Muscle of leg (tissue), 11 donors: Measurements from ENCODE around the gene PHLDB1. TPM values are rescaled to one million over a fixed set of nuclear protein-coding genes. Genes with fewer than 3 reads are reported as not detected.
"Not testable (repeated sequence)": the region's sequence is repeated elsewhere in the genome, so short reads cannot be mapped to it uniquely, and the experiment has no call there.

Source experiments
- DNase-seq: peaks from one replicate; pipeline ENCODE4 v3.0.0; 2013
- H3K27ac ChIP-seq: one replicate; pipeline ENCODE4 v1.5.1; 2013; ENCODE audit warnings: mild to moderate bottlenecking, low read length, control low read depth
- H3K27me3 ChIP-seq: one replicate; pipeline ENCODE4 v1.6.1; 2013; ENCODE audit warnings: low read length; ENCODE audit not compliant: control insufficient read depth, insufficient read depth
- H3K36me3 ChIP-seq: one replicate; pipeline ENCODE4 v1.6.1; 2013; ENCODE audit warnings: low read length; ENCODE audit not compliant: control insufficient read depth, insufficient read depth
- H3K4me1 ChIP-seq: one replicate; pipeline ENCODE4 v1.6.1; 2013; ENCODE audit warnings: low read length; ENCODE audit not compliant: control insufficient read depth, insufficient read depth
- H3K4me3 ChIP-seq: one replicate; pipeline ENCODE4 v1.5.1; 2013; ENCODE audit warnings: low read length, control low read depth
- H3K9me3 ChIP-seq: replicated peaks from 2 replicates; pipeline ENCODE4 v1.6.1; 2013; ENCODE audit warnings: low read depth, low read length; ENCODE audit not compliant: control insufficient read depth
- WGBS: methylation state at CpG from one replicate; pipeline ENCODE4 v1.1.5; 2013; ENCODE audit warnings: missing lambda C conversion rate; ENCODE audit not compliant: insufficient coverage; 5-methylcytosine and 5-hydroxymethylcytosine counted together
- polyA plus RNA-seq, 8 donors: library from polyadenylated mRNA; unstranded; fragments of 120-200 nt; gene quantifications; one replicate each; pipeline versions ENCODE4 v1.2.1 to v1.2.3, GENCODE V29; 2013; ENCODE audit warnings: inconsistent platforms in 1 of 8, low replicate concordance in 1 of 8; ENCODE audit not compliant: insufficient read length in 8 of 8, insufficient read depth in 1 of 8
- total RNA-seq: library from RNA; stranded (reverse); fragments of 120-200 nt; gene quantifications from one replicate; pipeline ENCODE4 v1.2.4, GENCODE V29; 2013

PHLDB1 gene
- total and polyA plus RNA-seq, 9 donors: 52.5 to 125 (median 94.5) TPM

DNA sequence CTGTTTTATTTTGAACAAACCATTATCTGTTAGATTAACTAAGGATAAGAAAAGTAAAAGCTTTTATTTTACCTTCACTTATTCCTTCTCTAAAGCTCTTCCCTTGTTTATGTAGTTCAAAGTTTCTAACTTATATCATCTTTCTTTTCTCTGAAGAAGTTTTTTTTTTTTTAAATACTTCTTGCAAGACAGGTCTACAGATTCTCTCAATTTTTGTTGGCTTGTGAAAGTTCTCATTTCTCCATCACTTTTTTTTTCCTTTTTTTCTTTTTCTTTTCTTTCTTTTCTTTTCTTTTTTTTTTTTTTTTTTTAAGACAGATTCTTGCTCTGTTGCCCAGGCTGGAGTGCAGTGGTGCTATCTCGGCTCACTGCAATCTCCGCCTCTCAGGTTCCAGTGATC lies 76.8 kb downstream of the PHLDB1 start:
- WGBS: 80% methylated on average over 2 of the region's 2 CpGs
- peaks cover 2% of the 10 kb centered on the region for H3K27me3 ChIP-seq
- no peaks in the 10 kb centered on the region for H3K36me3 ChIP-seq
- no peak overlapping the region for H3K27ac ChIP-seq
- H3K9me3 ChIP-seq: no peaks in the 10 kb centered on the region
- DNase-seq: no peak
- no peak overlapping the region for H3K4me3 ChIP-seq
- H3K4me1 ChIP-seq: peaks cover under 1% of the 10 kb centered on the region

DNA sequence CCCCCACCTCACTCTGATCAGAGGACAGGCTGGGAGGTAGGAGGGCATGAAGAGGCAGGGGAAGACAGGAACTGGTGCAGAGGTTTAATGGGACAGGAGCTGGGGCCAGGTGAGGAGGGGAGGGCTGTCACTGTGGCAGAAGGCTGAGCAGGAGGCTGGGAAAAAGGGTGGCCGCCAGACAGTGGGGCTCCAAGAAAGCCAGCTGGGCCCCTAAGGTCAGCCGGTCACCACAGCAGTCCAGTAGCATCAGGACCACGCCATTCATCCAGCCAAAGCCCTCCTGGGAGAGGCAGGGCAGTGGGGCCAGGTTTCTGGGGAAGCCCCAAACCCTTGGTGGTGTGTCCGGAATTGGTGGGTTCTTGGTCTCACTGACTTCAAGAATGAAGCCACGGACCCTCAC lies 80.5 kb downstream of the PHLDB1 start:
- Histone ChIP-seq H3K36me3 (no peaks in the 10 kb centered on the region), H3K9me3 (no peaks in the 10 kb centered on the region), H3K4me3 (no peak overlapping the region), H3K27me3 (no peaks in the 10 kb centered on the region), H3K4me1 (peaks cover 15% of the 10 kb centered on the region), H3K27ac (no peak overlapping the region)
- no peak for DNase-seq
- WGBS: 65% methylated on average over 3 of the region's 5 CpGs

DNA sequence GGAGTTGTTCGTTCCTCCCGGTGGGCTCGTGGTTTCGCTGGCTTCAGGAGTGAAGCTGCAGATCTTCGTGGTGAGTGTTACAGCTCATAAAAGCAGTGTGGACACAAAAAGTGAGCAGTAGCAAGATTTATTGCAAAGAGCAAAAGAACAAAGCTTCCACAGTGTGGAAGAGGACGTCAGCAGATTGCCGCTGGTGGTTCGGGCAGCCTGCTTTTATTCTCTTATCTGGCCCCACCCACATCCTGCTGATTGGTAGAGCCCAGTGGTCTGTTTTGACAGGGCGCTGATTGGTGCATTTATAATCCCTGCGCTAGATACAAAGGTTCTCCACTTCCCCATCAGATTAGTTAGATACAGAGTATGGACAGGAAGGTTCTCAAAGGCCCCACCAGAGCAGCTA lies 80.9 kb downstream of the PHLDB1 start:
- DNase-seq, H3K9me3 ChIP-seq, H3K27me3 ChIP-seq, H3K4me3 ChIP-seq, H3K36me3 ChIP-seq, H3K27ac ChIP-seq: not testable (repeated sequence)
- 47% methylated on average over 7 of the region's 10 CpGs for WGBS
- H3K4me1 ChIP-seq: peaks cover 15% of the 10 kb centered on the region

DNA sequence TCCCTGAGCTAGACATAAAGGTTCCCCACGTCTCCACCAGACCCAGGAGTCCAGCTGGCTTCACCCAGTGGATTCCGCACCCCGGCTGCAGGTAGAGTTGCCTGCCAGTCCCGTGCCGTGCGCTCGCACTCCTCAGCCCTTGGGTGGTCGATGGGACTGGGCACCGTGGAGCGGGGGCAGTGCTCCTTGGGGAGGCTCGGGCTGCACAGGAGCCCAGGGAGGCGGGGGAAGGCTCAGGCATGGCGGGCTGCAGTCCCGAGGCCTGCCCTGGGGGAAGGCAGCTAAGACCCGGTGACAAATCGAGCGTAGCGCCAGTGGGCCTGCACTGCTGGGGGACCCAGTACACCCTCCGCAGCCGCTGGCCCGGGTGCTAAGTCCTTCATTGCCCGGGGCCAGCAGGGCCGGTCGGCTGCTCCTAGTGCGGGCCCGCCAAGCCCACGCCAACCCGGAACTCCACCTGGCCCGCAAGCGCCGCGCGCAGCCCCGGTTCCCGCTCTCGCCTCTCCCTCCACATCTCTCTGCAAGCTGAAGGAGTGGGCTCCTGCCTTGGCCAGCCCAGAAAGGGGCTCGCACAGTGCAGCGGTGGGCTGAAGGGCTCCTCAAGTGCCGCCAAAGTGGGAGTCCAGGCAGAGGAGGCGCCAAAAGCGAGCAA lies 81.6 kb downstream of the PHLDB1 start:
- 84% methylated on average over 31 of the region's 41 CpGs for WGBS
- Histone ChIP-seq H3K4me3 (no peak overlapping the region), H3K9me3 (no peaks in the 10 kb centered on the region), H3K4me1 (peaks cover 15% of the 10 kb centered on the region), H3K36me3 (no peaks in the 10 kb centered on the region), H3K27me3 (no peaks in the 10 kb centered on the region), H3K27ac (no peak overlapping the region)
- no peak for DNase-seq

DNA sequence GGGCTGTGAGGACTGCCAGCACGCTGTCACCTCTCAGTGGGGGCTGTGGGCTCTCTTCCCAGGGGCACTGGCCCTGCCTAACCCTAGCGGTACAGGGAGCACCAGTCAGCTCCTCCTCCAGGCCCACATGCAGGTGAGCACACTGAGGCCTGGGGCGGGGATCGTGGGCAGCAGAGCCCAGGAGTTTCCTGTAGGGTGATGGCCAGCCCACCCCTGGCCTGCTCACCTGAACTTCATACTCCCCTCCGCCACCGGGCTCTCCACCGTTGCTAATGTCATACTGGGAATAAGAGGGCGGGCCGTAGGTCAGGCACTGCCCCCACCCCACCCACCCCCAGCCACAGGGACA lies 82.1 kb downstream of the PHLDB1 start:
- 19% methylated on average over 9 of the region's 9 CpGs for WGBS
- Histone ChIP-seq H3K36me3 (no peaks in the 10 kb centered on the region), H3K9me3 (no peaks in the 10 kb centered on the region), H3K27me3 (no peaks in the 10 kb centered on the region), H3K27ac (no peak overlapping the region), H3K4me3 (peak overlapping the region; percentile 52), H3K4me1 (peaks cover 15% of the 10 kb centered on the region)
- DNase-seq: no peak

DNA sequence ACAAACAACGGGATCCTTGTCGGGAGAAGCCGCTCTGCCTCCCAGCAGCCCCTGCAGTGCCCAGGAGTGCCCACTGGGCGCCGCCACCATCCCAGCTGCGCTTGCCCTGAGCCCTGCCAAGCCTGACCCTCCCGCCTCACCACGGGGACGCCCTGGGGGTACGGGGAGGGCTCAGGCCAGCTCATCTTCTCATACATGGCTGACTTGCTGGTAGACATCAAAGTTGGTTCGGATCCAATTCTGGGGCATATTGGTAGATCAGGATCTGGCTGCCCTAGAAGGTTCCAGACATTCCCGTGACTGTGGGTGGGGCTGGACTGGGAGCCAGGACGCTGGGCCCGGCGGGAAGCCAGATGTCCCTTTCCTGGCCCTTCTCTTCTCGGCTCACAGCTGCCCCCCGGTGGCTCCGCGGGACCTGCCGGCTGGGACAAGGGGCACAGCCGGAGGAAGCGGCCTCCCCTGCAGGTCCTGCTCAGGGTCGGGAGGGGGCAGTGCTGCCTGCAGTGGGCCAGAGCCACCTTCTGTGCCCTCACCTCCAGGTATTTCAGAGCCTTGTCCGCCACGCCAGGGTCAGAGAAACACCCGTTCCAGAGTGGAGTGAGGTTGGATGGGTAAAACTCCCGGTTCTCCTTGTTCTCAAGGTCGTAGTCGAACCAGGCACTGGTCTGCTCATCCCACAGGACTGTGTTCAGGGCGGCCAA lies 82.6 kb downstream of the PHLDB1 start:
- Histone ChIP-seq H3K27me3 (no peaks in the 10 kb centered on the region), H3K36me3 (no peaks in the 10 kb centered on the region), H3K27ac (peak overlapping the region; percentile 82), H3K4me1 (peaks cover 15% of the 10 kb centered on the region), H3K4me3 (peak overlapping the region; percentile 52), H3K9me3 (no peaks in the 10 kb centered on the region)
- peak; percentile 94 for DNase-seq
- 3% methylated on average over 30 of the region's 30 CpGs for WGBS

DNA sequence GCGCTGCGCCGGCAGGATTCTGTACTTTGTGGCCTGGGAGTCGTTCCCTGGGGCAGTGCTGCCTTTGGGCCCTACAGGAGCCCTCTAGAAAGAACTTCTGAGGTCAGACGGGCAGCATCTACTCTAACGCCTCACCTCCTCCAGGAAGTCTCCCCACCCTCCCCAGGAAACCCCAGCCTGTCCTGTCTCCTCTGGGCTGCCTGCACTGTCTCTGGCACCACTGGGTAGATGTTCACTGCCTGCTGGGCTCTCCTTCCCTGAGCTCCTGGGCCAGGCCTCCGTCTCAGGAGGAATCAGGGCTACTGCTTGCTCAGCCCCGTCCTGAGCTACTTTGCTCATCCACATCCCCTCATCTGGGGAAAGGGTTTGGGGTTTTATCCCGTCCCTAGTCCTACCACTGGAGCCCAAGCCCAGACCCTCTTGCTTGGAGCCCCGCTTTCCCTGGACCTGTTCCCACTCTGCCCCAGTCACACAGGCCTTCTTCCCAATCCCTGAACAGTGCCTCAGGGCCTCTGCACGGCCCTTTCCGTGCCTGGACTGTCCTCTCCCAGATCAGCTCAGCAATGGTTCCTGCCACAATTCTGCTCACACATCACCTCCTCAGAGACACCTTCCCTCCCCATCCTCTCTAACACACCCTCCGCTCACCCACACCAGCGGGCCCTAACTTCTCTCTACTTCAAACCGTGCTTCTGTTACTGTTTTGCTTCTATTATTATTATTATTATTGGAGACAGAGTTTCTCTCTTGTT lies 83.3 kb downstream of the PHLDB1 start:
- Histone ChIP-seq H3K36me3 (no peaks in the 10 kb centered on the region), H3K4me1 (peaks cover 15% of the 10 kb centered on the region), H3K27ac (no peak overlapping the region), H3K4me3 (no peak overlapping the region), H3K27me3 (no peaks in the 10 kb centered on the region), H3K9me3 (no peaks in the 10 kb centered on the region)
- 70% methylated on average over 11 of the region's 15 CpGs for WGBS
- no peak for DNase-seq

DNA sequence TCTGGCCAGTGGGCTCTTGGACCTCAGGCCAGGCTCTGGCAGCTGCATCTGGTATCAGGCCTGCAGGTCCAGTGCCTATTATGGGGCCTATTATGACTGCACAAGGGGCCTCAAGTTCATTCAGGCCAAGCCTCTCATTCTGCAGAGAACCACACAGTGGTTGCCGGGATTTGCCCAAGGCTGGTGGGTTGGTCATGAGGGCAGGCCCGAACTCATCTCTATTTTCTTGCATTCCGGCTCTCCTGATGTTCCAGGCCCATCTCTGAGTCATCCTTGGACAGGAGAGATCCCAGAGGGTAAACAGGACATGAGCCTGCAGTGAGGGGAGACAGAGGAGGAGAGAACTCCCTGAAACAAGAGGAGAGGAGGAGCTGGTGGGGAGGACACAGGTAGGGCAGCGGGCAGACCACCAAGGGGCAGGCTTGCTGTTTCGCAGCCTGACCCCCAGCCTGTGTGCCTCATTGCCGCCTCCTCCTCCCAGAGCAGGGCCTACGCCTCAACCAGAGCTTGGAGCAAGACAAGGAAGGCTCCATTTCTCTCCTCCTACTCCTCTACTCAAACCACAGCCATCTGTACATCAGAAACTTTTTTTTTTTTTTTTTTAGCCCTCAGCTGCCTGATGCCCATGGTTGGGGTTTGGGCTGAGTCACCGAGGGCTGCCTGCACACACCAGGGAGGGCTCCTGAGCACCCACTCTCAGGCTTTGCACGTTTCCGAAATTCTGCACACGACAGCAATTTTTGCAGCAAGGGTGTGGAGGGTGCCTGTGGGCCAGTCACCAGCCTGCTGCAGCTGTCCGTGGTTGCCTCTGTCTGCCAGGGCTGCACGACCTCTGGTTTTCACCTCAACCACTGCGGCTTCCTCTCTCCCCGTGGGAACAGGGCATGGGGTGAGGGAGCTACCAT lies 84.8 kb downstream of the PHLDB1 start:
- no peak for DNase-seq
- H3K4me1 ChIP-seq: peaks cover 15% of the 10 kb centered on the region
- no peaks in the 10 kb centered on the region for H3K36me3 ChIP-seq
- no peaks in the 10 kb centered on the region for H3K27me3 ChIP-seq
- H3K4me3 ChIP-seq: no peak overlapping the region
- H3K9me3 ChIP-seq: no peaks in the 10 kb centered on the region
- no peak overlapping the region for H3K27ac ChIP-seq
- 59% methylated on average over 9 of the region's 15 CpGs for WGBS

DNA sequence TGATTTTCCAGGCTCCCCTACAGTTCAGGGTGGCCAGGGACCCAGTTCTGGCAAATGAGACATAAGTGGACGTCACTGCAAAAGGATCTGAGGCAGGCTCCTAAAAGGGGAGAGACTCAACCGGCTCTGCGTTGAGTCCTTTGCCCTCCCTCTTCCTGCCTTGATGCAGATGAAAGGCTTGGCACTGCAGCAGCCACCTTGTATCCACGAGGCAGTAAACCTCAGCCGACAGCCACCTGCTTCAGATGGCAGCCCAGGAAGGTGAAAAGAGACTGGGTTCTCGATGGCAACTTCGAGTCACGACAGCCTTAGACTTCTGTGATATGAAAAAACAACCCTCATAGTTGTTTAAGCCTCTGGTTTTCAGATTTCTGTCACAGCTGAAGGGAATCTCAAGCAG lies 86.8 kb downstream of the PHLDB1 start:
- no peak overlapping the region for H3K4me3 ChIP-seq
- H3K9me3 ChIP-seq: no peaks in the 10 kb centered on the region
- H3K36me3 ChIP-seq: no peaks in the 10 kb centered on the region
- H3K4me1 ChIP-seq: peaks cover 14% of the 10 kb centered on the region
- H3K27me3 ChIP-seq: no peaks in the 10 kb centered on the region
- 84% methylated on average over 8 of the region's 8 CpGs for WGBS
- DNase-seq: no peak
- no peak overlapping the region for H3K27ac ChIP-seq

DNA sequence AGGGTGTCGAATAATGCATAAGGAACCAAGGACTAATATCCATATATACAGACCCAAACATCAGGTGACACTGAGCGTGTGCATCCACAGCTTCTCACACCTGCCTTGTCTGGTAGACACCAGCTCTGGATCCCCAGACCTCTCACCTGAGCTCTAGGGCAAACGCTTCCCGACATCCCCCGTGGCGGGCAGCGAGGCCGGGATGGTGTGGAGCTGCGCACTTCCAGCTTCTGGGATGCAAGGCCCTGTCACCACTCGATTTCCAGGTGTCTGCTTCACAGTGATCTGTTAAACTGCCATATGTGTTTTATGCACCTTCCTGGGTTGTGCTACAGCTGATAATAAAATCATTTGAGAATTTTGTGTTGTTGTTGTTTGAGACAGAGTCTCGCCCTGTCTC lies 87.4 kb downstream of the PHLDB1 start:
- no peak overlapping the region for H3K27ac ChIP-seq
- H3K9me3 ChIP-seq: no peaks in the 10 kb centered on the region
- no peak for DNase-seq
- no peaks in the 10 kb centered on the region for H3K36me3 ChIP-seq
- no peak overlapping the region for H3K4me3 ChIP-seq
- peaks cover 9% of the 10 kb centered on the region for H3K4me1 ChIP-seq
- no peaks in the 10 kb centered on the region for H3K27me3 ChIP-seq
- 84% methylated on average over 9 of the region's 11 CpGs for WGBS
